Activated naive CD8-positive, alpha-beta T cell treated with anti-CD3 and anti-CD28 coated beads, Interleukin-2, amount 50 U/mL, for 24 hours (primary cell): ENCODE measurements around the gene PALLD.

Experiments used
- ATAC-seq: fragments of 150-1000 bp; cut with Tn5 transposase; one replicate; pipeline ENCODE4 v1.10.0; 2021
- DNase-seq: peaks from one replicate; pipeline ENCODE4 v3.0.0; 2021
- H3K27ac Mint-ChIP-seq: one replicate; pipeline ENCODE4 v1.8.0; 2021; ENCODE audit warnings: mild to moderate bottlenecking, mixed read lengths
- H3K27me3 Mint-ChIP-seq: one replicate; pipeline ENCODE4 v1.8.0; 2021; ENCODE audit warnings: mixed read lengths
- H3K36me3 Mint-ChIP-seq: one replicate; pipeline ENCODE4 v1.8.0; 2021; ENCODE audit warnings: low read depth, mixed read lengths
- H3K4me1 Mint-ChIP-seq: one replicate; pipeline ENCODE4 v1.8.0; 2021; ENCODE audit warnings: mixed read lengths
- H3K4me3 Mint-ChIP-seq: one replicate; pipeline ENCODE4 v1.8.0; 2021; ENCODE audit warnings: mild to moderate bottlenecking, moderate library complexity, mixed read lengths
- H3K9me3 Mint-ChIP-seq: one replicate; pipeline ENCODE4 v1.8.0; 2021; ENCODE audit warnings: mixed read lengths

PALLD gene

DNA sequence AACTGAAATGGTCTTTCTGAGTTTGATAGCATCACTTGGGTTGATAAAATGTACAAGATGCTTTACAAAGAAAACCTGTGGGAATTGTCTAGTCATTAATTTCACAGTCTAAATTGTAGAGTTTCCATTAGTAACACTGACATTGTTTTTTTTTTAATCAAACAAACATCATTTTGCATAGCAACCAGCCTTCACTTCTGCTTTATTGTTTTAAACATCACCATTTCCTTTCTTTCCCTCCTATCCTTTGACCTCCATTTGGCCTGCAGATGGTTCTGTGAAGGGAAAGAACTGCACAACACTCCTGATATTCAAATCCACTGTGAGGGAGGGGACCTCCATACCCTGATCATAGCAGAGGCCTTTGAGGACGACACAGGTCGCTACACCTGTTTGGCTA lies 171.1 kb downstream of the PALLD start:
- no peak for DNase-seq
- H3K4me3 Mint-ChIP-seq: no peak overlapping the region

GRCh38 chr4:168673476-168673875 lies 176.6 kb downstream of the PALLD start:
- H3K27me3 Mint-ChIP-seq: peaks cover 2% of the 10 kb centered on the region
- H3K4me3 Mint-ChIP-seq: no peak overlapping the region
- DNase-seq: no peak
- no peaks in the 10 kb centered on the region for H3K4me1 Mint-ChIP-seq
- no peaks in the 10 kb centered on the region for H3K9me3 Mint-ChIP-seq
- no peaks in the 10 kb centered on the region for H3K36me3 Mint-ChIP-seq
- no peak for ATAC-seq
- no peak overlapping the region for H3K27ac Mint-ChIP-seq

More for the DNA sequence above, 171.1 kb downstream of the PALLD start:
- no peaks in the 10 kb centered on the region for H3K4me1 Mint-ChIP-seq
- no peak overlapping the region for H3K27ac Mint-ChIP-seq
- peaks cover 2% of the 10 kb centered on the region for H3K27me3 Mint-ChIP-seq
- ATAC-seq: no peak
- no peaks in the 10 kb centered on the region for H3K9me3 Mint-ChIP-seq
- no peaks in the 10 kb centered on the region for H3K36me3 Mint-ChIP-seq

DNA sequence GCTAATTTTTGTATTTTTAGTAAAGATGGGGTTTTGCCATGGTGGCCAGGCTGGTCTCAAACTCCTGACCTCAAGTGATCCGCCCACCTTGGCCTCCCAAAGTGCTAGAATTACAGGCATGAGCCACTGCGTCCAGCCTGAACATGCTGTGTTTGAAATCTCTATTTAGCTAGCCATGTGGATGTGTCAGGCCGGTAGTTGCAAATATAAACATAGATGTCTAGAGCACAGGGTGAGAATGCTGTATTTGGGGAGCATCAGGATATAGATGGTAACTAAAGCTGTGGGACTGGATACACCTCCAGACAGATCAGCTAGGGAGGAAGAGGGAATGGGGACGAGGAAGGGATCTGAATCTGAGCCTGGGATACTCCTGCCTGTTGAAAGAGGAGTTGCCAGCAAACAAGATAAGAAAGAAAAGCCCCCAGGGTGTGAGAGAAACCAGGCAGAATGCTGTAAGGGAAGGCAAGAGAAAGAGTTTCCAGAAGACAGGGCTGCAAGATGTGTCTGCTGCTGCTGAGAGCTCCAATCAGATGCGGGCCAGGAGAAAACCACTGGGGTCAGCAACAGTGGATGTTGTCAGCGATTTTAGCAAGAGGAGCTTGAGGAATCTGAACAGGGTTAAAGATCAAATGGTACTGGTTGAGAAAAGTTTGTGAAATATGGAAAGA lies 177.4 kb downstream of the PALLD start:
- Mint-ChIP-seq H3K27me3 (peaks cover 2% of the 10 kb centered on the region), H3K4me3 (no peak overlapping the region), H3K9me3 (no peaks in the 10 kb centered on the region), H3K36me3 (no peaks in the 10 kb centered on the region), H3K4me1 (no peaks in the 10 kb centered on the region), H3K27ac (no peak overlapping the region)
- DNase-seq (no peak), ATAC-seq (no peak)

GRCh38 chr4:168674866-168675265 lies 178.0 kb downstream of the PALLD start:
- no peaks in the 10 kb centered on the region for H3K36me3 Mint-ChIP-seq
- no peaks in the 10 kb centered on the region for H3K9me3 Mint-ChIP-seq
- no peak overlapping the region for H3K27ac Mint-ChIP-seq
- ATAC-seq: no peak
- DNase-seq: no peak
- peaks cover 2% of the 10 kb centered on the region for H3K27me3 Mint-ChIP-seq
- H3K4me3 Mint-ChIP-seq: no peak overlapping the region
- no peaks in the 10 kb centered on the region for H3K4me1 Mint-ChIP-seq

- Mint-ChIP-seq H3K36me3 (no peaks in the 10 kb centered on the region), H3K27me3 (peaks cover 2% of the 10 kb centered on the region), H3K27ac (no peak overlapping the region), H3K4me1 (no peaks in the 10 kb centered on the region), H3K9me3 (no peaks in the 10 kb centered on the region), H3K4me3 (no peak overlapping the region)
- DNase-seq (no peak), ATAC-seq (no peak)
These were observed 180.2 kb downstream of the PALLD start for GRCh38 chr4:168677063-168677462.

- H3K4me3 Mint-ChIP-seq: no peak overlapping the region
- H3K4me1 Mint-ChIP-seq: no peaks in the 10 kb centered on the region
- no peaks in the 10 kb centered on the region for H3K36me3 Mint-ChIP-seq
- no peak overlapping the region for H3K27ac Mint-ChIP-seq
- peaks cover 2% of the 10 kb centered on the region for H3K27me3 Mint-ChIP-seq
- H3K9me3 Mint-ChIP-seq: no peaks in the 10 kb centered on the region
- DNase-seq (no peak), ATAC-seq (no peak)
These were observed 181.0 kb downstream of the PALLD start for GRCh38 chr4:168677879-168678278.

- H3K27ac Mint-ChIP-seq: no peak overlapping the region
- DNase-seq (no peak), ATAC-seq (peak; percentile 24)
- peaks cover 2% of the 10 kb centered on the region for H3K27me3 Mint-ChIP-seq
- no peak overlapping the region for H3K4me3 Mint-ChIP-seq
- H3K36me3 Mint-ChIP-seq: no peaks in the 10 kb centered on the region
- no peaks in the 10 kb centered on the region for H3K9me3 Mint-ChIP-seq
- H3K4me1 Mint-ChIP-seq: no peaks in the 10 kb centered on the region
These were observed 182.0 kb downstream of the PALLD start for GRCh38 chr4:168678751-168679366.

GRCh38 chr4:168679397-168679796 lies 182.5 kb downstream of the PALLD start:
- H3K27me3 Mint-ChIP-seq: peaks cover 2% of the 10 kb centered on the region

DNA sequence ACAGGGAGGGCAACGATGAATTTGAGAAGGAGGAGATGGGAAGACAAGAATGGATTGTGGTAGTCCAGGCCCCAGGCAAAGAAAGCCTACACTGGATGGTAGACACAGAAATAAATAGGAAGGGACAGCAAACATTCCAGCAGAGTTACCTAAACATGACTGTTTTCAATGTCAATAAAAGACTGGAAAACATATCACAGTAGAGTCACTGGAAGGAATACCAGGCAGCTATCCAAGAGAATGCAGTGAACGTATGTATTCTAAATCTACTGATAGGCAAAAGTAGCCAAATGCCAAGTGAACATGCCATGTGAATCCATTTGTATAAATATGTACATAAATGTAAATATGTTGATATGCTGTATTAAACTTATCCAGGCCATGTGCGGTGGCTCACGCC lies 183.0 kb downstream of the PALLD start:
- H3K27ac Mint-ChIP-seq: no peak overlapping the region
- H3K9me3 Mint-ChIP-seq: no peaks in the 10 kb centered on the region
- H3K36me3 Mint-ChIP-seq: no peaks in the 10 kb centered on the region
- peaks cover 2% of the 10 kb centered on the region for H3K27me3 Mint-ChIP-seq
- no peak overlapping the region for H3K4me3 Mint-ChIP-seq
- DNase-seq (no peak), ATAC-seq (no peak)
- no peaks in the 10 kb centered on the region for H3K4me1 Mint-ChIP-seq

More at GRCh38 chr4:168679397-168679796, 182.5 kb downstream of the PALLD start:
- ATAC-seq (no peak), DNase-seq (no peak)
- H3K27ac Mint-ChIP-seq: no peak overlapping the region
- H3K9me3 Mint-ChIP-seq: no peaks in the 10 kb centered on the region
- H3K36me3 Mint-ChIP-seq: no peaks in the 10 kb centered on the region
- H3K4me3 Mint-ChIP-seq: no peak overlapping the region
- H3K4me1 Mint-ChIP-seq: no peaks in the 10 kb centered on the region

- no peak for DNase-seq
- ATAC-seq: no peak
- H3K4me1 Mint-ChIP-seq: no peaks in the 10 kb centered on the region
- H3K27ac Mint-ChIP-seq: no peak overlapping the region
- H3K9me3 Mint-ChIP-seq: no peaks in the 10 kb centered on the region
- no peak overlapping the region for H3K4me3 Mint-ChIP-seq
- H3K27me3 Mint-ChIP-seq: peaks cover 4% of the 10 kb centered on the region
- no peaks in the 10 kb centered on the region for H3K36me3 Mint-ChIP-seq
These were observed 186.1 kb downstream of the PALLD start for GRCh38 chr4:168682898-168683500.

DNA sequence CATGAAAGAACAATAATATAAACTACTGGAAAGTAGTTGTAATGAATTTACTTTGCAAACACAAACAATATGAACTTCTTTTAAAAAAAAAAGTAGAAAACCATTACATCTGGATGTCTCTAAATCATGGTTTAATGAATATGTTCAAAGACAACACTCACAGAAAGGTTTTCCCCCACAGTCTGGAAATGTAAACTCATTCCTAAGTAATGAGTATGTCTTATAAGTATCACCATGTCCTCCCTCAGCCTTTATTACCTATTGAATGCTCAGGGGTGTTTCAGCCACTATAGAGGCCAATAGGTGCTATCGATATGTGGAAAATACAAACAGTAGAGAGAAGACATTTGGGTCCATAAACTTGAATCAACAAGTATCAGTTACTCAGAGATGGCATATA lies 186.7 kb downstream of the PALLD start:
- Mint-ChIP-seq H3K4me3 (no peak overlapping the region), H3K27ac (no peak overlapping the region), H3K9me3 (no peaks in the 10 kb centered on the region), H3K36me3 (no peaks in the 10 kb centered on the region), H3K27me3 (peaks cover 2% of the 10 kb centered on the region), H3K4me1 (no peaks in the 10 kb centered on the region)
- DNase-seq: no peak
- no peak for ATAC-seq

GRCh38 chr4:168685136-168685809 lies 188.4 kb downstream of the PALLD start:
- H3K27ac Mint-ChIP-seq: no peak overlapping the region
- H3K4me1 Mint-ChIP-seq: no peaks in the 10 kb centered on the region
- DNase-seq: no peak
- no peak overlapping the region for H3K4me3 Mint-ChIP-seq
- no peaks in the 10 kb centered on the region for H3K9me3 Mint-ChIP-seq
- peaks cover 4% of the 10 kb centered on the region for H3K27me3 Mint-ChIP-seq
- H3K36me3 Mint-ChIP-seq: no peaks in the 10 kb centered on the region
- ATAC-seq: no peak

GRCh38 chr4:168688584-168688983 lies 191.7 kb downstream of the PALLD start:
- H3K9me3 Mint-ChIP-seq: no peaks in the 10 kb centered on the region
- H3K4me1 Mint-ChIP-seq: no peaks in the 10 kb centered on the region
- H3K36me3 Mint-ChIP-seq: no peaks in the 10 kb centered on the region
- no peak overlapping the region for H3K27ac Mint-ChIP-seq
- DNase-seq: no peak
- ATAC-seq: no peak
- no peak overlapping the region for H3K4me3 Mint-ChIP-seq
- peaks cover 11% of the 10 kb centered on the region for H3K27me3 Mint-ChIP-seq

- Mint-ChIP-seq H3K27ac (no peak overlapping the region), H3K4me3 (no peak overlapping the region), H3K36me3 (no peaks in the 10 kb centered on the region), H3K9me3 (no peaks in the 10 kb centered on the region), H3K4me1 (no peaks in the 10 kb centered on the region), H3K27me3 (peaks cover 13% of the 10 kb centered on the region)
- no peak for ATAC-seq
- no peak for DNase-seq
These were observed 192.9 kb downstream of the PALLD start for GRCh38 chr4:168689791-168690190.

DNA sequence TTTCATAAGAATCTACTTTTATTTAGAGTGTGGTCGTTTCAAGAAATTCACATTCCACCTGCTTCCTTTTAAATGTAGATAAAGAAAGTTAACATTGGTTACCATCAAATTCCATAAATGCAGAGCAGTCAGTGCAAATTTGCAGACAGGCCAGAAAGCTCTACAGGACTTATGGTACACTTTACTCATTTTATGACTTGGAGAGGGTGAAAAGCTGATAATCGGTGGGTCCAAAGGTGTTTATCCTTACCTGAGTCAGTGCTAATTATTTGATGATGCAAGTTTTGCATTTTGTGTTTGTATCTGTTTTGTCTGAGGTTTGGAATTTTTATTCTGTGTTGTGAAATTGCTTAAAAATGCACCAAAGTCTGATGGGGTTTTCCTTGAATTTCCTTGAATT lies 193.3 kb downstream of the PALLD start:
- Mint-ChIP-seq H3K4me1 (no peaks in the 10 kb centered on the region), H3K9me3 (no peaks in the 10 kb centered on the region), H3K27me3 (peaks cover 13% of the 10 kb centered on the region), H3K27ac (no peak overlapping the region), H3K4me3 (no peak overlapping the region), H3K36me3 (no peaks in the 10 kb centered on the region)
- ATAC-seq (no peak), DNase-seq (no peak)
